NCI-H1417 treated with DMSO at 0.1 percent for 48 hours (cell line): ENCODE data around the gene KPTN.
A peak's percentile ranks its signal among the peaks of the same experiment; 100 is the strongest.

Source experiments
- DNase-seq: peaks from one replicate; lab custom pipeline; 2025; lab: John Stamatoyannopoulos, UW

The KPTN gene

DNA sequence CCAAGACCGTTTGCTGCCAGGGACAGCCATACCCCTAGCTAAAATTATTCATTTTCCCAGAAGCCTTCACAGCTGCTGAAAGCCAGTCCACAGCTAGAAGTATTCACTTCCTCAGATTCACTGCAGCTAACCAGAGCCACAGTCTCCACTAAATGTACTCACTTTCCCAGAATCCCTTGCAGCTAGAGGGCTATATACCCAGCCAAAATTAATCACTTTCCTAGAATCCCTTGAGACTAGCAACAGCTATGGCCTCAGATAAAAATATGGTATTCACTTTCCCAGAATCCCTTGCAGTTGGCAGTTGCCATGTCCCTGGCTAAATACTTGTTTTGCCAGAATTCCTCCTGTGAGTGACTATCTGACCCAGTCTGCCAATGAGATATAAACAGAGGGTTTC, 50.9 kb downstream of the KPTN start:
- DNase-seq, result no peak

DNA sequence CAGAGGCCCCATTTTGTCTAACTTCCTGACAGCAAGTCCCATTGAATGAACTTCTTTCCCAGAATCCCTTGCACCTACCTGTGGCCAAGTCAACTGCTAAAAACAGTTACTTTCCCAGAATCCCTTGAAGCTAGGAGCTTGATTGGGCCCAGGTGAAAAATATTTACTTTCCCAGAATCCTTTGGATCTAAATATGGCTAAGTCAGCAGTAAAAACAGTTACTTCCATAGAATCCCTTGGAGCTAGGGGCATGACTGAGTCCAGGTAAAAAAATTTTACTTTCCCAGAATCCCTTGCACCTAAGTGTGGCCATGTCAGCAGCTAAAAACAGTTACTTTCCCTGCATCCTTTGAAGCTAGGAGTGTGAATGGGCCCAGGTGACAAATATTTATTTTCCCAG, 51.5 kb downstream of the KPTN start:
- no peak for DNase-seq

GRCh38 chr19:47432091-47432490, 51.9 kb downstream of the KPTN start:
- no peak for DNase-seq

DNA sequence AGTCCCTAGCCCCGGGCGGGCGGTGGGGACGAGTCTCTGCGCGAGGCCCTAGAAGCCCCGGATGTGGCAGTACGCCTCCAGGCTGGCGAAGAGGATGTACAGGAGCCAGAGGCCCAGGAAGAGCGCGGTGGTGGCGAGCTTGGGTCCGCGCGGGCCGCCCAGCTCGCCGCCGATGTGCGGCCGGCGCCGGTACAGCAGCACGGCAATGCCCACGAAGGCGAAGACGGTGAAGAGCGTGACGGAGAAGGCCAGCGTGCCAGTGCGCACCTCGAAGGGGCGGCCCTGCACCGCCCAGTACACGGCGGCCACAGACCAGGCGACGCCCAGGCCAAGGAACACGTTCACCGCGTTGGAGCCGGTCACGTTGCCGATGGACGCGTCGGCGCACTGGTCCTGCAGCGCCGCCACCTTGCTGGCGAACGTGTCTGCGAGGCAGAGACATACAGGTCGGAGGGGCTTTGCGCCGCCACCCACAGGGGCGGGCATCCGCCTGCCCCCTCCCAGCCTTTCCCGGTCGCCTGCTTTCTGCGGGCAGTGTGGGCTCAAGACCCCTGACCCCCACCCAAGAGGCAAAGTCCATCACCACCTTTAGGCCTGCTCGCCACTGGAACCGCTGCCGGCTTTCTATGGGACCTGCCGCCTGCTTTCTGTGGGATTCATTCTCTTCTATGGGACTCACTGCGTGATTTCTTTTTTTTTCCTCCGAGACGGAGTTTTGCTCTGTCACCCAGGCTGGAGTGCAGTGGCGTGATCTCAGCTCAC, 53.8 kb downstream of the KPTN start:
- DNase-seq, result no peak

DNA sequence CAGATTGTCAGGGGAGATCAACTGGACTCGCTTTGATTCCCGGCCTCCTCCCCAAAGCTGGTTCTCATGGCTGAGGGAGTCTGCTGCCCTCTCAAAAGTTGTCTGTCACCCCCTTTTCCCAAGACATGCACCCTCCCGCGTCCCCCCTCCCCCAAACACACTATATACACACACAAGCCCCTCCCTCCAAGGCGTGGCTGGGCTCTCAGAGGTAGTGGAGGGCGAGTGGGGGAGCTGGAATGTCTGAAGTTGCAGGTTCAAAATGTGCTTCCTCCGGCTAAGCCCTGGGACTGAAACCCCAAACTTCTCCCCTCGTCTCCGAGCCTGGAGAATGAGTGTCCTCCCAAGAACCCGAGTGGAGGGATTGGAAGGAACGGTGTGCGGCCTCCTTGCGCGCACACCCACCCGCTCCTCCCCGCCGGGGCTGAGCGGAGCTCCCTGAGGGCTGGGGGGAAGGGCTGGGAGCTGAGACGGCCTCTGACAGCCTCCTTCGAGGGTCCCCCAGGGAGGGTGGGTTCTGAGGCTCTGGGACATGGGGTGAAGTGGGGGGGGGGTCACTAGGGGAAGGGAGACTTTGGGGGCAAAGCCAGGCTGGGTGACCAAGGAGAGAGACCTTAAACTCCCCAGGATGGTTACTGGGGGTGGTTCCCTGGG, 54.8 kb downstream of the KPTN start:
- no peak for DNase-seq

- peak; percentile 93 for DNase-seq
Observed at GRCh38 chr19:47428177-47428894, 55.7 kb downstream of the KPTN start.

GRCh38 chr19:47427241-47428176, 56.5 kb downstream of the KPTN start:
- no peak for DNase-seq
